Neural progenitor cell (in vitro differentiated cells): ENCODE measurements around the gene AGAP3. TPM values are rescaled to one million over a fixed set of nuclear protein-coding genes. Genes with fewer than 3 reads are reported as not detected.

ENCODE experiments used
- DNase-seq: peaks from one replicate; pipeline ENCODE4 v3.0.0-alpha.2; 2016; ENCODE audit warnings: low spot score
- H2AFZ ChIP-seq: fragments of 200-600 bp; sonication (generic); replicated peaks from 2 replicates; pipeline ENCODE4 v1.6.1; 2016; ENCODE audit warnings: antibody characterized with exemption
- H3F3A ChIP-seq: fragments of 200-600 bp; sonication (generic); 2 replicates; pipeline ENCODE4 v1.6.1; 2016; ENCODE audit warnings: antibody characterized with exemption, low read depth
- H3K27ac ChIP-seq: fragments of 200-600 bp; sonication (generic); 2 replicates; pipeline ENCODE4 v1.5.1; 2016; ENCODE audit warnings: mild to moderate bottlenecking
- H3K27me3 ChIP-seq: fragments of 200-600 bp; sonication (generic); 2 replicates; pipeline ENCODE4 v1.6.1; 2016; ENCODE audit warnings: mild to moderate bottlenecking, moderate library complexity
- H3K36me3 ChIP-seq: fragments of 200-600 bp; sonication (generic); 2 replicates; pipeline ENCODE4 v1.5.1; 2016
- H3K4me1 ChIP-seq: fragments of 200-600 bp; sonication (generic); 2 replicates; pipeline ENCODE4 v1.6.1; 2016; ENCODE audit warnings: mixed run types
- H3K4me2 ChIP-seq: fragments of 200-600 bp; sonication (generic); 2 replicates; pipeline ENCODE4 v1.6.1; 2016
- H3K4me3 ChIP-seq: fragments of 200-600 bp; sonication (generic); 2 replicates; pipeline ENCODE4 v1.5.1; 2016
- H3K79me2 ChIP-seq: fragments of 200-600 bp; sonication (generic); 2 replicates; pipeline ENCODE4 v1.6.1; 2016; ENCODE audit warnings: low read depth
- H3K9ac ChIP-seq: fragments of 200-600 bp; sonication (generic); 2 replicates; pipeline ENCODE4 v1.6.1; 2016
- H3K9me3 ChIP-seq: fragments of 200-600 bp; sonication (generic); 2 replicates; pipeline ENCODE4 v1.5.1; 2016; ENCODE audit warnings: low read depth
- H4K20me1 ChIP-seq: fragments of 200-600 bp; sonication (generic); 2 replicates; pipeline ENCODE4 v1.6.1; 2016; ENCODE audit warnings: low read depth
- H3K27ac Mint-ChIP-seq: 3 replicates; pipeline ENCODE4 v1.8.0; 2021; ENCODE audit warnings: mixed read lengths
- H3K27me3 Mint-ChIP-seq: 2 replicates; pipeline ENCODE4 v1.8.0; 2022; ENCODE audit warnings: low read depth, mild to moderate bottlenecking, inconsistent platforms, moderate library complexity, mixed read lengths; ENCODE audit not compliant: insufficient read depth
- H3K36me3 Mint-ChIP-seq: 3 replicates; pipeline ENCODE4 v1.8.0; 2021; ENCODE audit warnings: mixed read lengths
- H3K4me1 Mint-ChIP-seq: 3 replicates; pipeline ENCODE4 v1.8.0; 2021; ENCODE audit warnings: mixed read lengths
- H3K4me3 Mint-ChIP-seq: 3 replicates; pipeline ENCODE4 v1.8.0; 2021; ENCODE audit warnings: mild to moderate bottlenecking, moderate library complexity, mixed read lengths
- H3K9me3 Mint-ChIP-seq: 3 replicates; pipeline ENCODE4 v1.8.0; 2020; ENCODE audit warnings: mixed read lengths
- CTCF ChIP-seq: fragments of 200-600 bp; sonication (generic); IDR thresholded peaks from 2 replicates; pipeline ENCODE4 v1.5.1; 2017; ENCODE audit warnings: antibody characterized with exemption, mild to moderate bottlenecking
- EZH2 ChIP-seq: fragments of 200-600 bp; sonication (generic); IDR thresholded peaks from 2 replicates; pipeline ENCODE4 v1.6.1; 2017; ENCODE audit warnings: antibody characterized with exemption, mild to moderate bottlenecking, moderate library complexity
- EZH2phosphoT487 ChIP-seq: fragments of 200-600 bp; sonication (generic); IDR thresholded peaks from 2 replicates; pipeline ENCODE4 v1.6.1; 2017; ENCODE audit warnings: antibody characterized with exemption
- total RNA-seq: library from RNA; depleted of rRNA; stranded (reverse); fragments of >200 nt; gene quantifications from 2 replicates; pipeline ENCODE4 v1.2.3, GENCODE V29; 2015; ENCODE audit warnings: low replicate concordance

AGAP3 gene
- total RNA-seq, 1 donor from 2014 or later, result 38.9 TPM

- TF ChIP-seq EZH2phosphoT487 (no peak), EZH2 (no peak), CTCF (no peak)
- peaks cover 7% of the 10 kb centered on the region for H3K79me2 ChIP-seq
- peaks cover 52% of the 10 kb centered on the region for H4K20me1 ChIP-seq
- Mint-ChIP-seq H3K9me3 (no peaks in the 10 kb centered on the region), H3K27me3 (peaks cover 14% of the 10 kb centered on the region), H3K36me3 (no peaks in the 10 kb centered on the region), H3K4me1 (peaks cover 40% of the 10 kb centered on the region), H3K4me3 (peak overlapping the region; percentile 90), H3K27ac (peak overlapping the region; percentile 44)
- no peak overlapping the region for H3K9ac ChIP-seq
- peak overlapping the region; percentile 41 for H3K4me3 ChIP-seq
- peaks cover 29% of the 10 kb centered on the region for H3K27me3 ChIP-seq
- no peaks in the 10 kb centered on the region for H3K9me3 ChIP-seq
- no peak overlapping the region for H3K27ac ChIP-seq
- DNase-seq, result peak; percentile 15
- peak overlapping the region; percentile 99 for H3K4me2 ChIP-seq
- H3K36me3 ChIP-seq, result no peaks in the 10 kb centered on the region
- no peak overlapping the region for H2AFZ ChIP-seq
- peaks cover 43% of the 10 kb centered on the region for H3K4me1 ChIP-seq
- peaks cover 42% of the 10 kb centered on the region for H3F3A ChIP-seq
Observed at GRCh38 chr7:151061213-151062110, 24.8 kb upstream of the AGAP3 start.

DNA sequence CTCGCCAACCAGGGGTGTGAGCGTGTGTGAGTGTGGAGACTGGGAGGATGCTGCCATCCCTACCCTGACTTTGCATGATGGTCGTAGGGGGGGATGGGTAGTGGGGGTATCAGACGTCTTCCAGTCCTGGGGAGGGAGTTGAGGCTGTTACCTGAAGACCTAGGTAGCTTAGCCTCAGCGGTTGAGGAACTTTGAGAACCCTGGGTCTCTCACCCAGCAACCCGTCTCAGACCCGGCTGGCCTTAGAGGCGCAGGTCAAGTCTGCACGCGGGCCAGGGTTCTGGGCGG lies 24.2 kb upstream of the AGAP3 start:
- no peak overlapping the region for H3K9ac ChIP-seq
- Mint-ChIP-seq H3K4me3 (peak overlapping the region; percentile 90), H3K27me3 (peaks cover 14% of the 10 kb centered on the region), H3K4me1 (peaks cover 34% of the 10 kb centered on the region), H3K9me3 (no peaks in the 10 kb centered on the region), H3K27ac (no peak overlapping the region), H3K36me3 (no peaks in the 10 kb centered on the region)
- H3K4me3 ChIP-seq, result peak overlapping the region; percentile 41
- peaks cover 51% of the 10 kb centered on the region for H4K20me1 ChIP-seq
- no peak for DNase-seq
- no peaks in the 10 kb centered on the region for H3K36me3 ChIP-seq
- no peak for TF ChIP-seq EZH2
- peaks cover 37% of the 10 kb centered on the region for H3K4me1 ChIP-seq
- peaks cover 23% of the 10 kb centered on the region for H3K27me3 ChIP-seq
- peak overlapping the region; percentile 99 for H3K4me2 ChIP-seq
- H3K9me3 ChIP-seq, result no peaks in the 10 kb centered on the region
- H3F3A ChIP-seq, result peaks cover 42% of the 10 kb centered on the region
- H2AFZ ChIP-seq, result no peak overlapping the region
- peaks cover 7% of the 10 kb centered on the region for H3K79me2 ChIP-seq
- no peak overlapping the region for H3K27ac ChIP-seq

GRCh38 chr7:151062399-151063211 lies 23.7 kb upstream of the AGAP3 start:
- H3K4me1 Mint-ChIP-seq, result peaks cover 30% of the 10 kb centered on the region
- Histone ChIP-seq H3K9me3 (no peaks in the 10 kb centered on the region), H3K27me3 (peaks cover 19% of the 10 kb centered on the region), H3K36me3 (no peaks in the 10 kb centered on the region), H3F3A (peaks cover 42% of the 10 kb centered on the region), H3K4me2 (peak overlapping the region; percentile 99), H3K27ac (no peak overlapping the region), H3K4me3 (peak overlapping the region; percentile 41), H2AFZ (no peak overlapping the region), H3K4me1 (peaks cover 35% of the 10 kb centered on the region), H4K20me1 (peaks cover 51% of the 10 kb centered on the region), H3K79me2 (peaks cover 7% of the 10 kb centered on the region), H3K9ac (no peak overlapping the region)
- no peak overlapping the region for H3K27ac Mint-ChIP-seq
- peaks cover 11% of the 10 kb centered on the region for H3K27me3 Mint-ChIP-seq
- no peaks in the 10 kb centered on the region for H3K9me3 Mint-ChIP-seq
- peak overlapping the region; percentile 46 for H3K4me3 Mint-ChIP-seq
- DNase-seq, result peak; percentile 88
- peaks cover 3% of the 10 kb centered on the region for H3K36me3 Mint-ChIP-seq
- TF ChIP-seq EZH2phosphoT487 (no peak), EZH2 (no peak), CTCF (no peak)
